ENCODE measurements around the gene DRGX.

The DRGX gene

GRCh38 chr10:49382826-49383225 is 13.1 kb downstream of the DRGX start:
- no peak for DNase-seq (ENCODE audit: low read depth in 2 of 2)

- no peak for DNase-seq (ENCODE audit: low read depth in 2 of 2)
These were observed 13.7 kb downstream of the DRGX start for GRCh38 chr10:49382226-49382625.

- DNase-seq (ENCODE audit: low read depth in 2 of 2): no peak
These were observed 14.6 kb downstream of the DRGX start for GRCh38 chr10:49381111-49381900.

GRCh38 chr10:49379596-49380410 is 16.1 kb downstream of the DRGX start:
- no peak for DNase-seq (ENCODE audit: low read depth in 2 of 2)

- no peak for DNase-seq (ENCODE audit: low read depth in 2 of 2)
These were observed 18.6 kb downstream of the DRGX start for GRCh38 chr10:49377256-49377655.

- no peak for DNase-seq (ENCODE audit: low read depth in 2 of 2)
These were observed 20.3 kb downstream of the DRGX start for GRCh38 chr10:49375611-49376010.

GRCh38 chr10:49374740-49375139 is 21.1 kb downstream of the DRGX start:
- DNase-seq (ENCODE audit: low read depth in 2 of 2): no peak

GRCh38 chr10:49373361-49373760 is 22.5 kb downstream of the DRGX start:
- DNase-seq (ENCODE audit: low read depth in 2 of 2): no peak

GRCh38 chr10:49371967-49372366 is 23.9 kb downstream of the DRGX start:
- DNase-seq (ENCODE audit: low read depth in 2 of 2): no peak

- DNase-seq (ENCODE audit: low read depth in 2 of 2): no peak
These were observed 25.4 kb downstream of the DRGX start for GRCh38 chr10:49370326-49371100.

- no peak for DNase-seq (ENCODE audit: low read depth in 2 of 2)
These were observed 26.4 kb downstream of the DRGX start for GRCh38 chr10:49369216-49370162.

GRCh38 chr10:49368256-49368655 is 27.6 kb downstream of the DRGX start:
- no peak for DNase-seq (ENCODE audit: low read depth in 2 of 2)

GRCh38 chr10:49367600-49367999 is 28.3 kb downstream of the DRGX start:
- no peak for DNase-seq (ENCODE audit: low read depth in 2 of 2)

- no peak for DNase-seq (ENCODE audit: low read depth in 2 of 2)
These were observed 29.4 kb downstream of the DRGX start for GRCh38 chr10:49366460-49366859.

GRCh38 chr10:49365675-49366415 is 30.0 kb downstream of the DRGX start:
- no peak for DNase-seq (ENCODE audit: low read depth in 2 of 2)

GRCh38 chr10:49365275-49365674 is 30.6 kb downstream of the DRGX start:
- DNase-seq (ENCODE audit: low read depth in 2 of 2): no peak

GRCh38 chr10:49364747-49365146 is 31.1 kb downstream of the DRGX start:
- DNase-seq (ENCODE audit: low read depth in 2 of 2): no peak

- DNase-seq (ENCODE audit: low read depth in 2 of 2): no peak
These were observed 31.8 kb downstream of the DRGX start for GRCh38 chr10:49364051-49364450.

GRCh38 chr10:49363309-49364031 is 32.4 kb downstream of the DRGX start:
- DNase-seq (ENCODE audit: low read depth in 2 of 2): no peak

Data from activated CD4-positive, alpha-beta T cell treated with anti-CD3 and anti-CD28 coated beads for 24 hours (primary cell).